Ascending aorta (tissue), 2 donors: ENCODE results near the gene FOXP1. TPM values are rescaled to one million over a fixed set of nuclear protein-coding genes. Genes with fewer than 3 reads are reported as not detected.
A peak's percentile ranks its signal among the peaks of the same experiment; 100 is the strongest.

ENCODE experiments used
- DNase-seq, 2 donors: peaks; one replicate each; pipeline ENCODE4 v3.0.0-alpha.2; 2019; ENCODE audit warnings: low spot score in 2 of 2
- H3K27ac ChIP-seq, 2 donors: fragments of 200-600 bp; sonication (generic); one replicate each; pipeline ENCODE4 v1.5.1; 2016 to 2017; ENCODE audit warnings: mild to moderate bottlenecking in 1 of 2
- H3K27me3 ChIP-seq: fragments of 200-600 bp; sonication (generic); one replicate; pipeline ENCODE4 v1.5.1; 2017
- H3K36me3 ChIP-seq, 2 donors: fragments of 200-600 bp; sonication (generic); one replicate each; pipeline ENCODE4 v1.5.1; 2016
- H3K4me1 ChIP-seq, 2 donors: fragments of 200-600 bp; sonication (generic); one replicate each; pipeline ENCODE4 v1.5.1; 2016 to 2017; ENCODE audit warnings: mild to moderate bottlenecking in 1 of 2
- H3K4me3 ChIP-seq, 2 donors: fragments of 200-600 bp; sonication (generic); one replicate each; pipeline ENCODE4 v1.5.1; 2016 to 2017; ENCODE audit warnings: mild to moderate bottlenecking in 1 of 2
- H3K9me3 ChIP-seq, 2 donors: fragments of 200-600 bp; sonication (generic); one replicate each; pipeline ENCODE4 v1.5.1; 2016
- CTCF ChIP-seq, 3 experiments: fragments of 200-600 bp in 2 of 3; fragments of 450-650 bp in 1 of 3; sonication (generic) in 2 of 3; IDR thresholded peaks; one replicate each; pipeline ENCODE4 v1.5.1; 2016 to 2019; ENCODE audit warnings: antibody characterized with exemption in 3 of 3, mild to moderate bottlenecking in 1 of 3, moderate library complexity in 1 of 3
- intact Hi-C: fragments of 100-400 bp; cut with DNase I; formaldehyde crosslinking; loops from one replicate; pipeline ENCODE4 v1.15.1; 2023
- total RNA-seq: library from RNA; depleted of rRNA; stranded (reverse); fragments of >200 nt; gene quantifications from one replicate; pipeline ENCODE4 v1.1.0, GENCODE V29; 2016

FOXP1 gene
- total RNA-seq, 1 donor from 2014 or later, result 171 TPM

- DNase-seq, result no peak
- intact Hi-C loops, result loop anchor here (2.0 to 10.0 kb wide), 4 partner anchors 88 to 1053 kb away; no protein-coding TSS in a partner anchor
- Histone ChIP-seq H3K27me3 (no peaks in the 10 kb centered on the region), H3K4me1 (peaks cover 0 to 8% of the 10 kb centered on the region in 2 donors), H3K9me3 (no peaks in the 10 kb centered on the region), H3K4me3 (peak overlapping the region; percentile 85 to 93), H3K27ac (peak overlapping the region; percentile 96 to 100), H3K36me3 (no peaks in the 10 kb centered on the region)
- TF ChIP-seq CTCF (IDR thresholded peaks at IDR 0.05), result no peak
These were observed 1.6 kb upstream of the FOXP1 start for GRCh38 chr3:71585131-71585530.

GRCh38 chr3:71584394-71585011 lies 975 bp upstream of the FOXP1 start:
- intact Hi-C loops, result loop anchor here (1.0 to 10.0 kb wide), 9 partner anchors 74 to 1052 kb away; no protein-coding TSS in a partner anchor
- peak in 1 of 2 donors; percentile 75 for DNase-seq
- Histone ChIP-seq H3K27me3 (no peaks in the 10 kb centered on the region), H3K4me3 (peak overlapping the region; percentile 85 to 93), H3K9me3 (no peaks in the 10 kb centered on the region), H3K4me1 (peaks cover 0 to 8% of the 10 kb centered on the region in 2 donors), H3K36me3 (no peaks in the 10 kb centered on the region), H3K27ac (peak overlapping the region; percentile 96 to 100)
- no peak for TF ChIP-seq CTCF (IDR thresholded peaks at IDR 0.05)

- DNase-seq, result peak; percentile 43 to 90
- H3K27me3 ChIP-seq, result no peaks in the 10 kb centered on the region
- intact Hi-C loops, result loop anchor here (2.0 to 10.0 kb wide), 8 partner anchors 40 to 598 kb away; no protein-coding TSS in a partner anchor
- H3K36me3 ChIP-seq, result no peaks in the 10 kb centered on the region
- peak overlapping the region; percentile 96 to 100 for H3K27ac ChIP-seq
- no peaks in the 10 kb centered on the region for H3K9me3 ChIP-seq
- H3K4me1 ChIP-seq, result peaks cover 0 to 19% of the 10 kb centered on the region in 2 donors
- peak overlapping the region; percentile 85 to 93 for H3K4me3 ChIP-seq
- no peak for TF ChIP-seq CTCF (IDR thresholded peaks at IDR 0.05)
These were observed 639 bp downstream of the FOXP1 start for GRCh38 chr3:71582612-71583565.

- no peak for TF ChIP-seq CTCF (IDR thresholded peaks at IDR 0.05)
- DNase-seq, result peak; percentile 17 to 85
- Histone ChIP-seq H3K4me1 (peaks cover 0 to 14% of the 10 kb centered on the region in 2 donors), H3K36me3 (no peaks in the 10 kb centered on the region), H3K4me3 (peak overlapping the region; percentile 85 to 93), H3K27me3 (no peaks in the 10 kb centered on the region), H3K27ac (peak overlapping the region; percentile 96 to 100), H3K9me3 (no peaks in the 10 kb centered on the region)
- intact Hi-C loops, result loop anchor here (2.0 to 10.0 kb wide), 8 partner anchors 39 to 597 kb away; no protein-coding TSS in a partner anchor
These were observed 1.4 kb downstream of the FOXP1 start for GRCh38 chr3:71582036-71582611.

- no peak for TF ChIP-seq CTCF (IDR thresholded peaks at IDR 0.05)
- intact Hi-C loops, result loop anchor here (2.0 to 10.0 kb wide), 9 partner anchors 39 to 597 kb away; no protein-coding TSS in a partner anchor
- Histone ChIP-seq H3K9me3 (no peaks in the 10 kb centered on the region), H3K27ac (peak overlapping the region; percentile 96 to 100), H3K4me1 (peaks cover 0 to 14% of the 10 kb centered on the region in 2 donors), H3K36me3 (no peaks in the 10 kb centered on the region), H3K4me3 (peak overlapping the region; percentile 85 to 93), H3K27me3 (no peaks in the 10 kb centered on the region)
- DNase-seq, result no peak
These were observed 2.0 kb downstream of the FOXP1 start for GRCh38 chr3:71581457-71582035.
